ENCODE results near the gene TIMM44.

TIMM44 gene

GRCh38 chr19:7980635-7981121 lies 37.2 kb upstream of the TIMM44 start:
- no peaks in the 10 kb centered on the region for H3K9me3 Mint-ChIP-seq
- H3K4me3 Mint-ChIP-seq, result no peak overlapping the region
- H3K27ac Mint-ChIP-seq, result no peak overlapping the region
- peaks cover 2% of the 10 kb centered on the region for H3K36me3 Mint-ChIP-seq (ENCODE audit: low read depth)
- no peaks in the 10 kb centered on the region for H3K27me3 Mint-ChIP-seq (ENCODE audit: low read depth)
- H3K4me1 Mint-ChIP-seq (ENCODE audit: low read depth), result no peaks in the 10 kb centered on the region

DNA sequence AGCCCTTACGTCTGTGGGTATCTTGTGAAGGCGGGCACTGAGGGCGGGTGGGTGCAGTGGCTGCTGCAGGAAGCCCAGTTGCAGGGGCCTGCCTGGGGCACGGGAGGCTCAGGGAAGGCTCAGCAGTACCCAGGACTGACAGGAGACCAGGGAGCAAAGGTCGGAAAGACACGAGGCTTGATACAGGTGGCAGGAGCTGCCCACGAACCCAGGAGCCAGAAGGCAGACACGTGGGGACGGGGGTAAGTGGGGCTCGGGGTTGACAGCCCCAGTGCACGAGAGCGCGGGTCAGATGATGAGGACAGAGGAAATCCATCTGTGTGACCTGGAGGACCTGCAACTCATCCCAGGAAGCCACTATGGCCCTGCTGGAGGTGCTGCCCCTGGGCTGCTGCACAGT lies 36.7 kb upstream of the TIMM44 start:
- peaks cover 2% of the 10 kb centered on the region for H3K36me3 Mint-ChIP-seq (ENCODE audit: low read depth)
- no peaks in the 10 kb centered on the region for H3K4me1 Mint-ChIP-seq (ENCODE audit: low read depth)
- H3K27ac Mint-ChIP-seq, result no peak overlapping the region
- H3K4me3 Mint-ChIP-seq, result no peak overlapping the region
- H3K27me3 Mint-ChIP-seq (ENCODE audit: low read depth), result no peaks in the 10 kb centered on the region
- H3K9me3 Mint-ChIP-seq, result no peaks in the 10 kb centered on the region

- no peaks in the 10 kb centered on the region for H3K27me3 Mint-ChIP-seq (ENCODE audit: low read depth)
- no peaks in the 10 kb centered on the region for H3K9me3 Mint-ChIP-seq
- no peak overlapping the region for H3K27ac Mint-ChIP-seq
- H3K36me3 Mint-ChIP-seq (ENCODE audit: low read depth), result peaks cover 2% of the 10 kb centered on the region
- H3K4me3 Mint-ChIP-seq, result no peak overlapping the region
- H3K4me1 Mint-ChIP-seq (ENCODE audit: low read depth), result no peaks in the 10 kb centered on the region
These were observed 36.1 kb upstream of the TIMM44 start for GRCh38 chr19:7979559-7979958.

DNA sequence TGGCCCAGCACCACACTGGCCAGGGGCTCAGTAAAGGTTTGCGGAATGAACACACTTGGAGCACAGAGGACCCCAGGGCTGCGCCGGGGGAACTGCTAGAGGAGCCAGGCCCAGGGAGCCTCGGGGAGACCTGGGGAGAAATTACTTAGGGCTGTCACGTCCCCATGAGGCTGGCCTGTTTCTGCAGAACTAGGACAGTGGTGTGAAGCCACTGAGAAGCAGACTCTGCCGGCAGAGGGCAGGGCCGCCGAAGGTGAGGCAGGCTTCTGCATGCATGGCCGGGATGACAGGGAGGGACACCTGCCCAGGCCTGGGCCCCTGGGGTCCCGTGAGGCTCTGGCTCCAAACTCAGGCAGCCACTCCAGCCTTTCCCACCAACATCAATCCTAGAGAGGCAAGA lies 35.5 kb upstream of the TIMM44 start:
- H3K27me3 Mint-ChIP-seq (ENCODE audit: low read depth), result no peaks in the 10 kb centered on the region
- H3K4me3 Mint-ChIP-seq, result no peak overlapping the region
- H3K9me3 Mint-ChIP-seq, result no peaks in the 10 kb centered on the region
- H3K4me1 Mint-ChIP-seq (ENCODE audit: low read depth), result no peaks in the 10 kb centered on the region
- H3K36me3 Mint-ChIP-seq (ENCODE audit: low read depth), result peaks cover 2% of the 10 kb centered on the region
- H3K27ac Mint-ChIP-seq, result no peak overlapping the region

- Mint-ChIP-seq H3K27ac (no peak overlapping the region), H3K36me3 (ENCODE audit: low read depth) (peaks cover 8% of the 10 kb centered on the region), H3K4me1 (ENCODE audit: low read depth) (no peaks in the 10 kb centered on the region), H3K4me3 (no peak overlapping the region), H3K9me3 (no peaks in the 10 kb centered on the region), H3K27me3 (ENCODE audit: low read depth) (no peaks in the 10 kb centered on the region)
These were observed 34.8 kb upstream of the TIMM44 start for GRCh38 chr19:7978179-7978825.

- Mint-ChIP-seq H3K4me1 (ENCODE audit: low read depth) (no peaks in the 10 kb centered on the region), H3K27me3 (ENCODE audit: low read depth) (no peaks in the 10 kb centered on the region), H3K36me3 (ENCODE audit: low read depth) (peaks cover 8% of the 10 kb centered on the region), H3K4me3 (no peak overlapping the region), H3K9me3 (no peaks in the 10 kb centered on the region), H3K27ac (no peak overlapping the region)
These were observed 34.2 kb upstream of the TIMM44 start for GRCh38 chr19:7977723-7978040.

GRCh38 chr19:7977021-7977722 lies 33.7 kb upstream of the TIMM44 start:
- H3K9me3 Mint-ChIP-seq, result no peaks in the 10 kb centered on the region
- H3K4me1 Mint-ChIP-seq (ENCODE audit: low read depth), result no peaks in the 10 kb centered on the region
- no peaks in the 10 kb centered on the region for H3K27me3 Mint-ChIP-seq (ENCODE audit: low read depth)
- peaks cover 8% of the 10 kb centered on the region for H3K36me3 Mint-ChIP-seq (ENCODE audit: low read depth)
- H3K4me3 Mint-ChIP-seq, result no peak overlapping the region
- H3K27ac Mint-ChIP-seq, result no peak overlapping the region

DNA sequence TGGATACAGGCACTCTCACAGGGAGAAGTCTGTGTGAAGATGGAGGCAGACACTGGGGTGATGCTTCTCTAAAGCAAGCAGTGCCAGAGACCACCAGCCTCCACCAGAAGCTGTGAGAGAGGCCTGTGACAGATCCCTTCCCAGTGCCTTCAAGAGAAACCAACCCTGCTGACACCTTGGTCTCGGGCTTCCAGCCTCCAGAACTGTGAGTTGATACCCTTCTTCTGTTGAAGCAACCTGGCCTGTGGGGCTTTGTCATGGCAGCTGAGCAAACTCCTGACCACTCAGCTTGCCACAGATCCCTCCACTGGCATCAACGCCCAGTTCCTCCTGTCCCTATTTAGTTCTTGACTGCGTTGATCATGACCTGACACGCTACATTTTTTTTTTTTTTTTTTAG lies 33.0 kb upstream of the TIMM44 start:
- no peak overlapping the region for H3K27ac Mint-ChIP-seq
- no peaks in the 10 kb centered on the region for H3K4me1 Mint-ChIP-seq (ENCODE audit: low read depth)
- no peaks in the 10 kb centered on the region for H3K27me3 Mint-ChIP-seq (ENCODE audit: low read depth)
- H3K4me3 Mint-ChIP-seq, result no peak overlapping the region
- no peaks in the 10 kb centered on the region for H3K9me3 Mint-ChIP-seq
- peaks cover 8% of the 10 kb centered on the region for H3K36me3 Mint-ChIP-seq (ENCODE audit: low read depth)

- Mint-ChIP-seq H3K36me3 (ENCODE audit: low read depth) (peaks cover 8% of the 10 kb centered on the region), H3K4me3 (no peak overlapping the region), H3K4me1 (ENCODE audit: low read depth) (no peaks in the 10 kb centered on the region), H3K27ac (no peak overlapping the region), H3K27me3 (ENCODE audit: low read depth) (no peaks in the 10 kb centered on the region), H3K9me3 (no peaks in the 10 kb centered on the region)
These were observed 31.6 kb upstream of the TIMM44 start for GRCh38 chr19:7975037-7975436.

- H3K27me3 Mint-ChIP-seq (ENCODE audit: low read depth), result no peaks in the 10 kb centered on the region
These were observed 30.4 kb upstream of the TIMM44 start for GRCh38 chr19:7973883-7974282.

DNA sequence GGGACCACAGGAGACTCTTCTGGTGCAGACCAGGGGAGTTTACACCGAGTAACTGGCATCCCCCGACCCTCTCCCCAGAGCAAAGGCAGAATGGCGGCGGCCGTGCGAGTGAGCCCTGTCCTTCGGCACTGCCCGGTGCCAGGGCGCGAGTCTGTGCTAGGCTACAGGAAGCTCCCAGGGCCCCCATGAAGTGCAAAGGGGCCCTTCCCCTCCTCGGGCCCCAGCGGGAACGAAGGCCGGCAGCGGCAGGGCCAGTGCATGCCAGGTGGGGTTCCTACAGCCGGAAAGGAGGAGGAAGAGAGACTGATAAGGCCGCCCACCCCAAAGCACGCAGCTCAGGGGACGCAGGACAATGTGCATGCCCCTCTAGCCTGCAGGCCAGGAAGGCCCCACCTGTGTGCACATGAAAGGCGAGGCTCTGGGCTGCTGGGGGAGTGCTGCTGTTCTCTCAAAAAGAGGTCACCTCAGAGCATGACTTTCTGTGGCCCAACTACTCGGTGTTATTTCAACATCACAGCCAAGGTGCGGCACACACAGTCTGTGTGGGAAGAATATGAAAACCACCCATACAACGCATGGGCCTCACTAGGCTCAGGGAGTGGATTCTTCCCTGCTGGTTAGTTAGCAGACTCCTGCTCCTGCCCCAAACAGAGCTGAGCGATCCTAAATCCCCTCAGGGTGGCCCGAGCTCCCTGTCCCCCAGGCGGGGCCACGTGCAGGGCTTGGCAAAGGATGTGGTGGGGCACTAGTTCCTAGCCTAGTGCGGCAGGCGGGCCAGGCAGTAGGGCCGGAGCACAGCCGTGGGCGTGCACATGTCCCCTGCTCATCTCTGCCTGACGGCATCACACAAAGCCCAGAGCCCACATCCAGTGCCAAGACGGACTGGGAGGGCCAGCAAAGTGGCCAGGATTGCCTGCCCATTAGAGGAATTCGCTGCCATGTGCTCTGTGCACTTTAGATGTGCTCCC lies 28.4 kb upstream of the TIMM44 start:
- H3K27ac Mint-ChIP-seq, result no peak overlapping the region
- no peaks in the 10 kb centered on the region for H3K4me1 Mint-ChIP-seq (ENCODE audit: low read depth)
- H3K27me3 Mint-ChIP-seq (ENCODE audit: low read depth), result no peaks in the 10 kb centered on the region
- peaks cover 10% of the 10 kb centered on the region for H3K36me3 Mint-ChIP-seq (ENCODE audit: low read depth)
- no peak overlapping the region for H3K4me3 Mint-ChIP-seq
- H3K9me3 Mint-ChIP-seq, result no peaks in the 10 kb centered on the region

More at GRCh38 chr19:7973883-7974282, 30.4 kb upstream of the TIMM44 start:
- Mint-ChIP-seq H3K27ac (no peak overlapping the region), H3K36me3 (ENCODE audit: low read depth) (peaks cover 8% of the 10 kb centered on the region), H3K9me3 (no peaks in the 10 kb centered on the region), H3K4me3 (no peak overlapping the region), H3K4me1 (ENCODE audit: low read depth) (no peaks in the 10 kb centered on the region)

DNA sequence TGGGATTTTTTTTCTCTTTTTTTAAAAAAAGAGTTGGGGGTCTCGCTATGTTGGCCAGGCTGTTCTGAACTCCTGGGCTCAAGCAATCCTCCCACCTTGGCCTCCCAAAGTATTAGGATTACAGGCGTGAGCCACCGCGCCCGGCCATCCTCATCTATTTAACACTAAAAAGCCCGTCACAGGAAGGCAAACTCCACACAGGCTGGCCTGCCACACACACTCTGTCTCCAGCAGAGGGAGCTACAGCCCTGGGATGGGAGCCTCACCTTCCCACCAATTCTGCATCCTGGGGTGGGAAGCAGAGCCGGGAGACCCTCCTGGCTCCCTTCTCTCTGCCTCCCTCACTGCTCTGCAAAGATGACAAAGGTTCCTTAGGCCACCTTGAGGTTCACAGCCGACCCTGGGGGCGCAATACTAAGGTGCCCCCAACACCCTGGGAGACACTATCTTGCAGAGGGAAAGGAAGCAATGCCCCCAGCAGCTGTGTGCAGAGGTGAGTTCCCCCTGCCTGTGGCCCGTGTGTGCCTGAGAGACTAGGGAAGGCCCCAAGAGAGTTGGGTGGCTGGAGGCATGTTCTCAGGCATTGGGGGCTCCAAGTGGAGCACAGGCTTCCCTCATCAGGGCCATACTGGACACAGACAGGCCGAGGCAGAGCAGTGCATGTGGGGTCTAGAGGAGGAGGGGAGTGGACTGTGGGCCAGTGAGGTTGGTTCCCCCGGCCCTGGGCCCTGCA lies 27.4 kb upstream of the TIMM44 start:
- Mint-ChIP-seq H3K9me3 (no peaks in the 10 kb centered on the region), H3K4me1 (ENCODE audit: low read depth) (no peaks in the 10 kb centered on the region), H3K27ac (no peak overlapping the region), H3K27me3 (ENCODE audit: low read depth) (no peaks in the 10 kb centered on the region), H3K4me3 (no peak overlapping the region), H3K36me3 (ENCODE audit: low read depth) (peaks cover 15% of the 10 kb centered on the region)

GRCh38 chr19:7969555-7969939 lies 26.1 kb upstream of the TIMM44 start:
- Mint-ChIP-seq H3K9me3 (no peaks in the 10 kb centered on the region), H3K4me3 (no peak overlapping the region), H3K4me1 (ENCODE audit: low read depth) (no peaks in the 10 kb centered on the region), H3K36me3 (ENCODE audit: low read depth) (peaks cover 19% of the 10 kb centered on the region), H3K27ac (no peak overlapping the region), H3K27me3 (ENCODE audit: low read depth) (no peaks in the 10 kb centered on the region)

GRCh38 chr19:7968796-7969554 lies 25.5 kb upstream of the TIMM44 start:
- Mint-ChIP-seq H3K4me3 (no peak overlapping the region), H3K27ac (no peak overlapping the region), H3K4me1 (ENCODE audit: low read depth) (no peaks in the 10 kb centered on the region), H3K36me3 (ENCODE audit: low read depth) (peaks cover 21% of the 10 kb centered on the region), H3K9me3 (no peaks in the 10 kb centered on the region), H3K27me3 (ENCODE audit: low read depth) (no peaks in the 10 kb centered on the region)
